H9 (cell line): Measurements from ENCODE around the gene PPOX. TPM values are rescaled to one million over a fixed set of nuclear protein-coding genes. Genes with fewer than 3 reads are reported as not detected.

Source experiments
- DNase-seq: peaks from one replicate; pipeline ENCODE4 v3.0.0-alpha.2; 2017
- H2AFZ ChIP-seq: one replicate; pipeline ENCODE4 v1.6.1; 2013; ENCODE audit warnings: mild to moderate bottlenecking, low read length, control low read depth, moderate library complexity
- H2AK5ac ChIP-seq: 2 replicates; pipeline ENCODE4 v1.6.1; 2013; ENCODE audit warnings: low read length, control low read depth, mixed read lengths; ENCODE audit not compliant: insufficient read length
- H2BK120ac ChIP-seq: one replicate; pipeline ENCODE4 v1.6.1; 2013; ENCODE audit warnings: low read depth, mild to moderate bottlenecking, low read length, control low read depth, inconsistent platforms; ENCODE audit not compliant: poor library complexity, severe bottlenecking
- H2BK12ac ChIP-seq: 2 replicates; pipeline ENCODE4 v1.6.1; 2013; ENCODE audit warnings: low read length, control low read depth, mixed read lengths, low read depth; ENCODE audit not compliant: insufficient read length
- H2BK15ac ChIP-seq: 2 replicates; pipeline ENCODE4 v1.6.1; 2013; ENCODE audit warnings: low read depth, low read length, control low read depth
- H2BK20ac ChIP-seq: one replicate; pipeline ENCODE4 v1.6.1; 2013; ENCODE audit warnings: low read depth, mild to moderate bottlenecking, low read length, control low read depth, inconsistent platforms; ENCODE audit not compliant: poor library complexity, severe bottlenecking
- H2BK5ac ChIP-seq: 2 replicates; pipeline ENCODE4 v1.6.1; 2013; ENCODE audit warnings: low read length, control low read depth, mixed read lengths; ENCODE audit not compliant: insufficient read length
- H3K14ac ChIP-seq: 2 replicates; pipeline ENCODE4 v1.6.1; 2013; ENCODE audit warnings: low read length, control low read depth; ENCODE audit not compliant: insufficient read depth
- H3K18ac ChIP-seq: 2 replicates; pipeline ENCODE4 v1.6.1; 2013; ENCODE audit warnings: low read depth, mild to moderate bottlenecking, mixed read lengths, low read length, control low read depth; ENCODE audit not compliant: insufficient read length
- H3K23ac ChIP-seq: 2 replicates; pipeline ENCODE4 v1.6.1; 2013; ENCODE audit warnings: low read length, control low read depth, mixed read lengths, low read depth; ENCODE audit not compliant: insufficient read length
- H3K23me2 ChIP-seq: 2 replicates; pipeline ENCODE4 v1.6.1; 2013; ENCODE audit warnings: low read depth, mild to moderate bottlenecking, mixed read lengths, low read length, control low read depth; ENCODE audit not compliant: insufficient read length, poor library complexity, severe bottlenecking
- H3K27ac ChIP-seq: 2 replicates; pipeline ENCODE4 v1.5.1; 2013; ENCODE audit warnings: low read length, control low read depth, mixed read lengths, low read depth; ENCODE audit not compliant: insufficient read length
- H3K27me3 ChIP-seq: 2 replicates; pipeline ENCODE4 v1.6.1; 2013; ENCODE audit warnings: low read length, control low read depth, inconsistent platforms; ENCODE audit not compliant: insufficient read depth
- H3K4ac ChIP-seq: 2 replicates; pipeline ENCODE4 v1.6.1; 2013; ENCODE audit warnings: low read depth, mild to moderate bottlenecking, control low read depth, inconsistent platforms, low read length, moderate library complexity
- H3K4me1 ChIP-seq: 2 replicates; pipeline ENCODE4 v1.6.1; 2013; ENCODE audit warnings: low read length, control low read depth, inconsistent platforms; ENCODE audit not compliant: insufficient read depth
- H3K4me2 ChIP-seq: 2 replicates; pipeline ENCODE4 v1.6.1; 2013; ENCODE audit warnings: low read length, control low read depth, mixed read lengths; ENCODE audit not compliant: insufficient read length, insufficient read depth
- H3K56ac ChIP-seq: 2 replicates; pipeline ENCODE4 v1.6.1; 2013; ENCODE audit warnings: low read depth, mild to moderate bottlenecking, mixed read lengths, low read length, control low read depth; ENCODE audit not compliant: insufficient read length
- H3K79me1 ChIP-seq: 2 replicates; pipeline ENCODE4 v1.6.1; 2013; ENCODE audit warnings: low read depth, mild to moderate bottlenecking, moderate library complexity, low read length, control low read depth, inconsistent platforms; ENCODE audit not compliant: insufficient read depth, poor library complexity, severe bottlenecking
- H3K79me2 ChIP-seq: 2 replicates; pipeline ENCODE4 v1.6.1; 2013; ENCODE audit warnings: low read length, control low read depth, inconsistent platforms; ENCODE audit not compliant: insufficient read depth
- H3K9ac ChIP-seq: 2 replicates; pipeline ENCODE4 v1.6.1; 2013; ENCODE audit warnings: low read length, control low read depth, mixed read lengths; ENCODE audit not compliant: insufficient read length; ENCODE audit errors: extremely low read depth
- H3K9me3 ChIP-seq: one replicate; pipeline ENCODE4 v1.6.1; 2013; ENCODE audit warnings: low read depth, low read length, inconsistent platforms; ENCODE audit not compliant: control insufficient read depth
- H3T11ph ChIP-seq: one replicate; pipeline ENCODE4 v1.6.1; 2013; ENCODE audit warnings: mild to moderate bottlenecking, low read length, control low read depth, inconsistent platforms
- H4K20me1 ChIP-seq: one replicate; pipeline ENCODE4 v1.6.1; 2013; ENCODE audit not compliant: control insufficient read depth, insufficient read length, insufficient read depth
- H4K5ac ChIP-seq: 2 replicates; pipeline ENCODE4 v1.6.1; 2013; ENCODE audit warnings: low read depth, mild to moderate bottlenecking, mixed read lengths, low read length, control low read depth; ENCODE audit not compliant: insufficient read length
- H4K8ac ChIP-seq: replicated peaks from 2 replicates; pipeline ENCODE4 v1.6.1; 2013; ENCODE audit warnings: low read length, control low read depth, mixed read lengths, low read depth; ENCODE audit not compliant: insufficient read length
- H4K91ac ChIP-seq: 2 replicates; pipeline ENCODE4 v1.6.1; 2013; ENCODE audit warnings: low read depth, mild to moderate bottlenecking, moderate library complexity, mixed read lengths, low read length, control low read depth; ENCODE audit not compliant: insufficient read length
- H3K27ac Mint-ChIP-seq, 3 experiments: 2 replicates in 2 of 3; 3 replicates in 1 of 3; pipeline ENCODE4 v1.8.0; 2020 to 2021; ENCODE audit warnings: mixed read lengths in 3 of 3, mild to moderate bottlenecking in 1 of 3, moderate library complexity in 1 of 3
- H3K27me3 Mint-ChIP-seq: 2 replicates; pipeline ENCODE4 v1.8.0; 2021; ENCODE audit warnings: low read depth, mild to moderate bottlenecking, moderate library complexity, mixed read lengths
- H3K36me3 Mint-ChIP-seq, 3 experiments: 2 replicates in 2 of 3; 3 replicates in 1 of 3; pipeline ENCODE4 v1.8.0; 2020 to 2021; ENCODE audit warnings: low read depth in 3 of 3, mixed read lengths in 3 of 3; ENCODE audit not compliant: insufficient read depth in 1 of 3
- H3K4me1 Mint-ChIP-seq, 2 experiments: 2 replicates each; pipeline ENCODE4 v1.8.0; 2020; ENCODE audit warnings: mixed read lengths in 2 of 2
- H3K4me3 Mint-ChIP-seq, 2 experiments: 2 replicates in 1 of 2; 3 replicates in 1 of 2; pipeline ENCODE4 v1.8.0; 2020 to 2021; ENCODE audit warnings: mild to moderate bottlenecking in 2 of 2, mixed read lengths in 2 of 2, moderate library complexity in 1 of 2
- H3K9me3 Mint-ChIP-seq, 2 experiments: 2 replicates in 1 of 2; 3 replicates in 1 of 2; pipeline ENCODE4 v1.8.0; 2020; ENCODE audit warnings: mild to moderate bottlenecking in 2 of 2, mixed read lengths in 2 of 2, moderate library complexity in 1 of 2
- CTCF ChIP-seq: fragments of 200-600 bp; sonication (generic); conservative IDR thresholded peaks from 3 replicates; pipeline ENCODE4 v1.8.0; 2021; ENCODE audit warnings: antibody characterized with exemption, mild to moderate bottlenecking
- WGBS: extraction: QIAGEN DNeasy Blood & Tissue Kit; methylation state at CpG from one replicate; pipeline ENCODE4 v1.1.7; 2013; ENCODE audit warnings: missing lambda C conversion rate, low lambda C conversion rate, mixed read lengths; ENCODE audit not compliant: insufficient read length; ENCODE audit errors: extremely low coverage; 5-methylcytosine and 5-hydroxymethylcytosine counted together
- total RNA-seq: library from RNA; stranded (reverse); gene quantifications from 2 replicates; pipeline ENCODE4 v1.2.1, GENCODE V29; 2021

Gene PPOX
- total RNA-seq, 1 experiment from 2014 or later, result 39.8 TPM

GRCh38 chr1:161153176-161153575 lies 13.1 kb upstream of the PPOX start:
- no peaks in the 10 kb centered on the region for H3K9me3 Mint-ChIP-seq
- H3K27ac Mint-ChIP-seq, result peak overlapping the region; percentile 44 to 92 (median 70); a peak in 3 of 7 replicates
- no peak overlapping the region for H2AK5ac ChIP-seq
- no peaks in the 10 kb centered on the region for H4K20me1 ChIP-seq
- H3K9me3 ChIP-seq, result no peaks in the 10 kb centered on the region
- no peak overlapping the region for H3K9ac ChIP-seq
- no peak overlapping the region for H2BK120ac ChIP-seq
- H3K4me3 Mint-ChIP-seq, result peak overlapping the region; percentile 99 to 100
- no peaks in the 10 kb centered on the region for H3K79me2 ChIP-seq
- no peak overlapping the region for H2BK5ac ChIP-seq
- no peak overlapping the region for H3K23ac ChIP-seq
- DNase-seq, result no peak
- H3K27ac ChIP-seq, result no peak overlapping the region
- no peaks in the 10 kb centered on the region for H3K23me2 ChIP-seq
- H3K56ac ChIP-seq, result no peak overlapping the region
- no peak overlapping the region for H4K8ac ChIP-seq
- no peak for TF ChIP-seq CTCF
- H3K27me3 ChIP-seq, result no peaks in the 10 kb centered on the region
- no peak overlapping the region for H3K4ac ChIP-seq
- H3K79me1 ChIP-seq, result no peaks in the 10 kb centered on the region
- H2BK12ac ChIP-seq, result no peak overlapping the region
- H3K4me1 Mint-ChIP-seq, result peaks cover 8 to 10% of the 10 kb centered on the region in 2 experiments
- H4K91ac ChIP-seq, result no peak overlapping the region
- H3K14ac ChIP-seq, result no peak overlapping the region
- no peak overlapping the region for H3K18ac ChIP-seq
- H3K4me1 ChIP-seq, result no peaks in the 10 kb centered on the region
- peak overlapping the region; percentile 69 for H3K4me2 ChIP-seq
- peak overlapping the region; percentile 78 for H2BK20ac ChIP-seq
- no peak overlapping the region for H2AFZ ChIP-seq
- WGBS, result no CpG with 5 or more reads among the region's 9 CpGs
- H3K27me3 Mint-ChIP-seq, result no peaks in the 10 kb centered on the region
- no peak overlapping the region for H3T11ph ChIP-seq
- H4K5ac ChIP-seq, result no peak overlapping the region
- no peak overlapping the region for H2BK15ac ChIP-seq
- H3K36me3 Mint-ChIP-seq, result peaks cover 9 to 15% (median 14%) of the 10 kb centered on the region in 3 experiments; a peak in 6 of 7 replicates
